ENCODE data around the gene ZNF716.
"Not testable (repeated sequence)": the region's sequence is repeated elsewhere in the genome, so short reads cannot be mapped to it uniquely, and the experiment has no call there.

Gene ZNF716

GRCh38 chr7:57449904-57450303 is at the start of gene ZNF716:
Gene ZNF716, plus strand, starts transcription at chr7:57450177. Its CDS starts 112 bp downstream, at chr7:57450289.
- no peak for DNase-seq

GRCh38 chr7:57400531-57401155 is 49.3 kb upstream of the ZNF716 start:
- DNase-seq = no peak

DNA sequence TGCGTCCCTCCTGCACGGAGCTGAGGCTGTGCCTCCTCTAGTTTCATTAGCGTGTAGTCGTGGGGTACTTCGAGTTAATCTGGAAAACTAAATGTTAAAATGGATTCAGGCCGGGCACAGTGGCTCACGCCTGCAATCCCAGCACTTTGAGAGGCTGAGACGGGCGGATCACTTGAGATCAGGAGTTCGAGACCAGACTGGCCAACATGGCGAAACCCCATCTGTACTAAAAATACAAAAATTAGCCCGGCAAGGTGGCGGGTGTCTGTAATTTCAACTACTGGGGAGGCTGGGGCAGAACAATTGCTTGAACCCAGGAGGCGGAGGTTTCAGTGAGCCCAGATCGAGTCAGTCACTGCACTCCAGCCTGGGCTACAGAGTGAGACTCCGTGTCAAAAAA is 46.9 kb upstream of the ZNF716 start:
- DNase-seq = not testable (repeated sequence)

GRCh38 chr7:57403601-57404342 is 46.2 kb upstream of the ZNF716 start:
- no peak for DNase-seq

GRCh38 chr7:57404343-57404966 is 45.5 kb upstream of the ZNF716 start:
- DNase-seq = no peak

DNA sequence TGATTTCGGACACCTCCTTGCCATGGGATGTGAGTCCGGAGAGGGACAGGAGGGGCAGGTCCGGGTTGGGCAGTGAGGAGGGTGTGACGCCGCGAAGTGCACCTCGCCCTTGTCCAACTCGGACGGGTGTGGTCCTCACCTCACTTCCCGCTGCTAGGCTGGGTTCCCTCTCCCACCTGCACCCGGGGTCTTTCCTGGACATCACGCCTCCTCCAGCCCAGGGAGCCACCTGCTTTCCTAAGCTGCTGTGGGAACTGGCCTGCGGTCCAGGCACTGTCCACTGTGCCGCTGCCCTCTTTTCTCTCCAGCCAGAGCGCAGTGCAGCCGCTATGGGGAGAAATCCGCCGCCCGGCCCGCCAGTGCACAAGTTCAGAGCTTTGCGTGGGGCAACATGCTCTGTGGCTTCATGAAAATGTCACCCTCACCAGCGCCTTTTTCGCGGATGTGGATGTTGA is 45.0 kb upstream of the ZNF716 start:
- no peak for DNase-seq

- no peak for DNase-seq
Observed at GRCh38 chr7:57407125-57407524, 42.9 kb upstream of the ZNF716 start.

- DNase-seq = no peak
Observed at GRCh38 chr7:57412168-57412567, 37.8 kb upstream of the ZNF716 start.

DNA sequence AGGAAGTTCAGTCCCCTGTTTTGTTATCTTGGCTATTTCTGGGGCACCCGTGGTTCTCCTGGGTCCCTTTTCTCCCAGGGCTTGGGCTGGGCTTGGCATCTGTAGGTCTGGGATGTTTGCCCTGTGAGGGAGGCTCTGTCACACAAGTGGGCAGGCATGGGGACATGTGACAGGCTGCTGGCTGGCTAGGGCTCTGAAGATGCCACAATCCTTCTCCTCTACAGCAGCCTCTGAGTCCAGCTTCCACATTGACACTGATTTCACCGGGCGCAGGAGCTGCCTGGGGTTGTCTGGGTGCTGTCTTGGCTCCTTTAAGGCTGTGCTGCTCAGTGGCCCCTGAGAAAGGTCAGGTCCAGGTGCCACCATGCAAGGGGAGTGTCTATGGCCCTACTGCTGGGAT is 37.4 kb upstream of the ZNF716 start:
- DNase-seq = no peak

GRCh38 chr7:57413529-57414398 is 36.2 kb upstream of the ZNF716 start:
- DNase-seq = no peak

DNA sequence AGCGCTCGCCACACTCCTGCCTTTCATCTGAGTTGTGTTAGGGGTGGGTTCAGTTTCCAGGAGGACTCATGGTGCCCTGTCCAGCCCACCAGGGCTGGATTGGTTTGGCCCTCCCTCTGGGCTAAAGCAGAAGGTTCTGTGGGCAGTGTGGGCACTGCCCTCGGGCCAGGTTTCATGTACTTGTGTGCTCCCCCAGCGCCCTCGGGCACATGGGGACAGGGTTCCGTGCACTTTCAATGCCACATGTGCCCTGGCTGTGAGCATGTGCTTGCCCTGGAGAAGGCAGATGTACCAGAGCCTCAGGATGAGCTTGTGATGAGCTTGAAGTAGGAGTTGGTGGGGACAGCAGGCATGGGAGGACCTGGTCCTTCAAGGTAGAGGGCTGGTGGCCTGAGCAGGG is 35.6 kb upstream of the ZNF716 start:
- no peak for DNase-seq

GRCh38 chr7:57414852-57415251 is 35.1 kb upstream of the ZNF716 start:
- DNase-seq = no peak

DNA sequence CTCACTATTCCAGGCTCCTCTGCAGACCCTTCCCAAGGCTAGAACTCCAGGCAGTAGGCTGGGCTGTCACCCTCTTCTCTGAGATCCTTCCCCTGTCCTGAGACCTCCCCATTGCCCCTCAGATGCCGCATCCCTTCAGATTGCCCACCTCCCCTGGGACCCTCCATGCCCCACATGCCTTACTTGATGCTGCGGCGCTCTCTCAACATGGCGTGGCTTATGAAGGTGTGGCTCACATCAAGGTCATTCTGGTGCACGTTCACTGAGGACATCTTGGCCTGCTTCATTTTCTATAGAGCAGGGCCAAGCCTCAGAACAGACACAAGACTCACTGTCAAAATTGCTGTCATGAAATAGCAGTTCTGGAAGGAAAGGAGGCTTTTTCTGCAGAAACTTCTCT is 34.7 kb upstream of the ZNF716 start:
- DNase-seq = no peak

DNA sequence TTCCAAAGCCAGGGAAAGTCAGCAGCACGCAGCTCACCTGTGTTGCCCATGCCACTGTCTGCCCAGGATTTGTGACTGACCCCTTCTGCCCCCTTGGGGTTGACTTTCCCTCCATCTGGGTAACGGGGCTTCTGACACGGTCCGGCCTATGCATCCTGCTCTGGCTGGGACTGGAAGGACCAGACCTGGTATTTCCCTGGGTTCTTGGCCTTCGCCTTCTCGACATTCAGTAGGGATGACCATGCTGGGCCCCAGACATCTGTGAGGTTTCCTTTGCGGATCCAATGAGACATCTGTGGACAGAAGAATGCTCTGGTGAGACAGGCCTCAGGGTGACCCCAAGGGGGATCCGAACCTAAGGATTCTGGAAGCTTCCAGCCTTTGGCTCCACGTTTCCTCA is 34.2 kb upstream of the ZNF716 start:
- DNase-seq = no peak

DNA sequence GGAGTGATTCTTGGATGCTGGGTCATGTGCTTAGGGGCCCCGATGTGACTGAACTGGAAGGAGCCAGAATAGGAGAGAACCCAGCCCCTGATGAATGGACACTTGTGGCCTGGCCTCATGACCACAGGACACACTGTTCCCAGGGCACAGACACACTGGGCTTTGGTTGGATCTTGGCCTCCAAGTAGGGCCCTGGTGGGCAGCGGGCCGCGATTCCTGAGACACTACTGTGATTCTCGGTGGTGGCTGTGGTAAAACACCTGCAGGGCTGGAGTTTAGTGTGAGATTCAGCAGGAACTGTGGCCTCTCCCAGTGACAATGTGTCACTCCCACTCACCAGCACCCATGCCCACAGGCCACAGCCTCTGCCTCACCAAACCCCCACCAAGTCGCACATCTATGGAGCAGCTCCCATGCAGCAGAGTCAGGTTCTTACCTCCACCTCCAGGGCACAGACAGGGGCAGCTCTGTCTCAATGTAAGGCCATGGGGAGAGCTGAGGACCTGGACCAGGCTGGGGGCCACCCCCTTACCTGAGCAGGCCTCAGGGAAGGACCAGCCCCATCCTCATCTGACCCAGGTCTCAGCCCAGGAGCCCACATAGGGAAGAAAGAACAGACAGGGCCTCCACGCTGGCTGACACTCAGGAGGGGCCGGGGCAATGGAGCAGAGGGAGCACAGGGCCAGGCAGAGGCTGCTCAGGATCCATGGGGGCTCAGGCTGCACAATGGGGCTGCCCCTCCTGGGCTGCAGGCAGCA is 33.2 kb upstream of the ZNF716 start:
- no peak for DNase-seq

- DNase-seq = no peak
Observed at GRCh38 chr7:57417736-57418135, 32.2 kb upstream of the ZNF716 start.

DNA sequence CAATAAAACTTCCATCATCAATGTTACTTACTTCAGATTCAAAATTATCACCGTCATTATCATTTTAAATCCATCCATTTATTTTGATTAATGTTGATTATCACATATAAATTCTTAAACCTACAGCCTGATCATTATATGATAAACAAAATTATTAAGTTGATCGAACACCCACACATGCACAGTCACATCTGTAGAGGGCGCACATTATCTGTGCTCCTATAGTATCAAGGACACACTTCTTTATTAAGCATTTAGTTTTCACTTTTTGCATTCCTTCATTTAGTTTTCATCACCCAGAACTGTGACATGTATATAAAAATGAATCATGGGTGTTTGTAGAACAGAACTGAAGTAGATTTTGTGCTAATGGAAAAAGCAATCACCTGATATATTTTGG is 26.2 kb upstream of the ZNF716 start:
- no peak for DNase-seq

DNA sequence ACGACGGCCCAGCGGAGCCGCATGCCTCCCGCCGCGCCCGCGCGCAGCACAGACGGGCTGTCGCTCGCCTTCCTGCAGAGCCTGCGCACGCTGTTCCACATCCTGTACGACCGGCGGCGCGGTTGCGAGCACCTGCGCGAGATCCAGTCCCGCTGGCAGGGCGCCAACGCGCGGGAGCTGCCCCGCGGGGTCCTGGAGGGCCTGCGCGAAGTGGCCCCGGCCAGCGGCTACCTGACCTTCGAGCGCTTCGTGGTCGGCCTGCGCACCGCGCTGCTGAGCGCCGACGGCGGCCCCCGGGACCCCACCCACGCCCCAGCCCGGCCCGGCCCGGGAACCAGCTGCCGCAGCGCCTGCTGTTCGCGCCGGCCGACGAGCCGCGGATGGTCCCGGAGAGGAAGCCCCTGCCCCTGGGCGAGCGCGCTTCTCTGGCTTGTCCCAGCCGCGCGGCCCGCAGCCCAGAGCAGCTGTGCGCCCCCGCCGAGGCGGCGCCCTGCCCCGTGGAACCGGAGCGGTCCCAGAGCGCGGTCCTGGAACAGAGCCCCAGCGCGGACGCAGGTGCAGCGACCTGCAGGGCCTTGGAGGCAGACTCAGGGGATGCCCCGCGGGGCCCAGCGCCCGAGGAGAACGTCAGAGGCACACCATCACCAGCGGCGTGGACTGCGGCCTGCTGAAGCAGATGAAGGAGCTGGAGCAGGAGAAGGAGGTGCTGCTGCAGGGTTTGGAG is 25.3 kb upstream of the ZNF716 start:
- no peak for DNase-seq

GRCh38 chr7:57425239-57425944 is 24.6 kb upstream of the ZNF716 start:
- no peak for DNase-seq

DNA sequence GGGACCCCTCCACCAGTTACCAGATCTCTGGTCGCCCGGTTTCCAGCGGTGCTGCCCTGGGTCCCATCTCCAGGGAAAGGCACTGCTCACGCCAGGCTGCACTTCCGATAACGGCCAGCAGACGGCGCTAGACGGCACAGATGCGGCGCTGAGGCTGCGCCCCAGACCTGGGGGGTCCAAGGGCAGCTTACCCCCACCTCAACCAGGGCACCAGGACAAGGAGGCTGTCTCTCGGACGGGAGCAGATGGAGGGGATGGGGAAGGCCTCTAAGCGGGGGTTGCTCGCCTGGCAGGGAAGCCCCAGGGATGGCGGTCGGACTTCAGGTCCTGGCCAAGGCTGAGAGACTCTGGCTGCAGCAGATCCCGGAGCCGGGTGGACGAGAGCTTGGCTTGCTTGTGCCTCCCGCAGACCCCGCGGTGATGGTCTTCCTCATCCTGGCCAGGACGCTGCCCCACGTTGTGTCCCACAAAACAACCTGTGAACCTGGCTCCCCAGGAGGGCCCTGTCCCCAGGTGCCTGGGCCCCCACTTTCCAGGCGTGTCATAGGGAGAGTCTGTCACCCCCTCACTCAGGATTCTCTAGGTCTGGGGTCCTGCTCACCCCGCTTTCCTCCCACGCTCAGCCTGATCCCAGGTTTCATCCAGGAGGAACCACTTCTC is 23.9 kb upstream of the ZNF716 start:
- DNase-seq = no peak

- no peak for DNase-seq
Observed at GRCh38 chr7:57426629-57427003, 23.4 kb upstream of the ZNF716 start.

Measured in NCI-H187 treated with DMSO at 0.1 percent for 48 hours (cell line).